Smooth muscle cell (in vitro differentiated cells): Measurements from ENCODE around the gene RELL1. TPM values are rescaled to one million over a fixed set of nuclear protein-coding genes. Genes with fewer than 3 reads are reported as not detected.

Experiments used
- DNase-seq: peaks from one replicate; lab custom pipeline; 2025; ENCODE audit not compliant: unreplicated experiment; lab: John Stamatoyannopoulos, UW
- H2AFZ ChIP-seq: fragments of 200-600 bp; sonication (generic); 2 replicates; pipeline ENCODE4 v1.6.0; 2016; ENCODE audit warnings: antibody characterized with exemption, low read depth, mild to moderate bottlenecking
- H3F3A ChIP-seq: fragments of 200-600 bp; sonication (generic); 2 replicates; pipeline ENCODE4 v1.6.0; 2017; ENCODE audit warnings: antibody characterized with exemption, low read depth
- H3K27ac ChIP-seq: fragments of 200-600 bp; sonication (generic); 2 replicates; pipeline ENCODE4 v1.5.1; 2016; ENCODE audit warnings: low read depth, mild to moderate bottlenecking
- H3K27me3 ChIP-seq: fragments of 200-600 bp; sonication (generic); 2 replicates; pipeline ENCODE4 v1.6.1; 2016; ENCODE audit warnings: low read depth, mild to moderate bottlenecking
- H3K36me3 ChIP-seq: fragments of 200-600 bp; sonication (generic); 2 replicates; pipeline ENCODE4 v1.5.1; 2016; ENCODE audit warnings: low read depth
- H3K4me1 ChIP-seq: fragments of 200-600 bp; sonication (generic); 2 replicates; pipeline ENCODE4 v1.5.1; 2016; ENCODE audit warnings: low read depth
- H3K4me2 ChIP-seq: fragments of 200-600 bp; sonication (generic); 2 replicates; pipeline ENCODE4 v1.6.0; 2016; ENCODE audit warnings: mild to moderate bottlenecking
- H3K4me3 ChIP-seq: fragments of 200-600 bp; sonication (generic); 2 replicates; pipeline ENCODE4 v1.5.1; 2016; ENCODE audit warnings: mild to moderate bottlenecking
- H3K79me2 ChIP-seq: fragments of 200-600 bp; sonication (generic); 2 replicates; pipeline ENCODE4 v1.6.0; 2016; ENCODE audit warnings: low read depth, mild to moderate bottlenecking
- H3K9ac ChIP-seq: fragments of 200-600 bp; sonication (generic); 2 replicates; pipeline ENCODE4 v1.6.0; 2016; ENCODE audit warnings: low read depth
- H3K9me3 ChIP-seq: fragments of 200-600 bp; sonication (generic); replicated peaks from 2 replicates; pipeline ENCODE4 v1.5.1; 2016; ENCODE audit warnings: low read depth
- H4K20me1 ChIP-seq: fragments of 200-600 bp; sonication (generic); 2 replicates; pipeline ENCODE4 v1.6.0; 2016; ENCODE audit warnings: low read depth
- CTCF ChIP-seq: fragments of 200-600 bp; sonication (generic); IDR thresholded peaks from 2 replicates; pipeline ENCODE4 v1.5.1; 2017; ENCODE audit warnings: borderline replicate concordance, mild to moderate bottlenecking, antibody characterized with exemption; ENCODE audit not compliant: insufficient read depth, poor library complexity, severe bottlenecking
- WGBS: methylation state at CpG from one replicate; pipeline ENCODE4 v1.1.7; 2016; ENCODE audit warnings: low lambda C conversion rate; 5-methylcytosine and 5-hydroxymethylcytosine counted together
- polyA plus RNA-seq: library from polyadenylated mRNA; unstranded; fragments of >200 nt; fragmentation: Nextera tagmentation; extraction: Ambion mirVana; gene quantifications from 2 replicates; pipeline ENCODE4 v1.2.1, GENCODE V29; 2016
- total RNA-seq: library from RNA; depleted of rRNA; stranded (reverse); fragments of >200 nt; gene quantifications from 2 replicates; pipeline ENCODE4 v1.2.3, GENCODE V29; 2014

RELL1 gene
- total and polyA plus RNA-seq, 2 experiments from 2014 or later = 3.5 to 36.3 TPM

- 94% methylated on average over 8 of the region's 8 CpGs for WGBS
- DNase-seq = no peak
- H3K27ac ChIP-seq = no peak overlapping the region
These were observed 102.1 kb downstream of the RELL1 start for GRCh38 chr4:37584071-37584470.

GRCh38 chr4:37573566-37573965 lies 112.6 kb downstream of the RELL1 start:
- DNase-seq = no peak
- H3F3A ChIP-seq = no peaks in the 10 kb centered on the region

More at GRCh38 chr4:37584071-37584470, 102.1 kb downstream of the RELL1 start:
- Histone ChIP-seq H4K20me1 (no peaks in the 10 kb centered on the region), H3K27me3 (no peaks in the 10 kb centered on the region), H3K36me3 (no peaks in the 10 kb centered on the region), H3K79me2 (no peaks in the 10 kb centered on the region), H2AFZ (no peak overlapping the region), H3K4me3 (peak overlapping the region; percentile 18), H3K4me1 (no peaks in the 10 kb centered on the region), H3K4me2 (no peak overlapping the region), H3K9me3 (no peaks in the 10 kb centered on the region), H3F3A (no peaks in the 10 kb centered on the region), H3K9ac (no peak overlapping the region)
- TF ChIP-seq CTCF = no peak

GRCh38 chr4:37568489-37568888 lies 117.7 kb downstream of the RELL1 start:
- Histone ChIP-seq H3K27me3 (no peaks in the 10 kb centered on the region), H3K4me1 (no peaks in the 10 kb centered on the region), H3K9me3 (no peaks in the 10 kb centered on the region), H3K79me2 (no peaks in the 10 kb centered on the region), H3F3A (no peaks in the 10 kb centered on the region), H3K36me3 (no peaks in the 10 kb centered on the region), H3K9ac (no peak overlapping the region), H3K27ac (no peak overlapping the region), H3K4me2 (no peak overlapping the region), H2AFZ (no peak overlapping the region), H3K4me3 (no peak overlapping the region), H4K20me1 (no peaks in the 10 kb centered on the region)
- DNase-seq = no peak
- WGBS = 69% methylated on average over 7 of the region's 7 CpGs
- no peak for TF ChIP-seq CTCF

More at GRCh38 chr4:37573566-37573965, 112.6 kb downstream of the RELL1 start:
- Histone ChIP-seq H3K4me1 (no peaks in the 10 kb centered on the region), H3K27ac (no peak overlapping the region), H3K36me3 (no peaks in the 10 kb centered on the region), H4K20me1 (no peaks in the 10 kb centered on the region), H3K4me3 (no peak overlapping the region), H3K4me2 (no peak overlapping the region), H3K27me3 (no peaks in the 10 kb centered on the region), H3K79me2 (no peaks in the 10 kb centered on the region), H3K9me3 (no peaks in the 10 kb centered on the region), H2AFZ (no peak overlapping the region), H3K9ac (no peak overlapping the region)
- TF ChIP-seq CTCF = no peak

GRCh38 chr4:37567836-37568235 lies 118.3 kb downstream of the RELL1 start:
- no peak for DNase-seq
- no peaks in the 10 kb centered on the region for H3K9me3 ChIP-seq
- 93% methylated on average over 2 of the region's 2 CpGs for WGBS
- no peak overlapping the region for H3K4me2 ChIP-seq
- H3F3A ChIP-seq = no peaks in the 10 kb centered on the region
- no peak overlapping the region for H3K4me3 ChIP-seq
- no peaks in the 10 kb centered on the region for H3K79me2 ChIP-seq
- H3K36me3 ChIP-seq = no peaks in the 10 kb centered on the region
- no peak overlapping the region for H3K9ac ChIP-seq
- H2AFZ ChIP-seq = no peak overlapping the region
- TF ChIP-seq CTCF = no peak
- H3K27ac ChIP-seq = no peak overlapping the region
- H4K20me1 ChIP-seq = no peaks in the 10 kb centered on the region
- no peaks in the 10 kb centered on the region for H3K4me1 ChIP-seq
- no peaks in the 10 kb centered on the region for H3K27me3 ChIP-seq
